ENCODE results near the gene GIGYF2.
"Not testable (repeated sequence)": the region's sequence is repeated elsewhere in the genome, so short reads cannot be mapped to it uniquely, and the experiment has no call there.

GIGYF2 gene

DNA sequence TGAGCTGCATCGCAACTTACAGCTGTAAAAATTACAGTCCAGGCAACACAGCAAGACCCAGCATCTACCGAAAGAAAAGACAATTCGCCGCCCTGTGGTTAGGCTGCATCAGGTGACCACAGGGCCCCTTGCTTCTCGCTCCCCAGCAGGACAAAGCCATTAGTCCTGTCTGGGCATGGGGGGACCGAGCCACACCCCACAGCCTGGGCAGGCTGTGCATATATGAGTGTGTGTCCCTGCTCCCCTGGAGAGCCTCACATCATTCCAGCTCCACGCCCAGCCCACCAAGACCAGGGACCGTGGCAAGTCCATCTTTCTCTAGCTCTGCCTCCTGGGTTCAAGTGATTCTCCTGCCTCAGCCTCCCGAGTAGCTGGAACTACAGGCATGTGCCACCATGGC lies 206.9 kb downstream of the GIGYF2 start:
- intact Hi-C loops (cut with micrococcal nuclease) = no loop called here
- H3K27ac Mint-ChIP-seq = no peak overlapping the region
- H3K4me1 Mint-ChIP-seq (ENCODE audit: low read depth) = peaks cover 5% of the 10 kb centered on the region
- no peak overlapping the region for H3K4me3 Mint-ChIP-seq
- H3K36me3 Mint-ChIP-seq (ENCODE audit: low read depth) = no peaks in the 10 kb centered on the region
- H3K9me3 Mint-ChIP-seq = no peaks in the 10 kb centered on the region
- H3K27me3 Mint-ChIP-seq = peaks cover 7% of the 10 kb centered on the region

DNA sequence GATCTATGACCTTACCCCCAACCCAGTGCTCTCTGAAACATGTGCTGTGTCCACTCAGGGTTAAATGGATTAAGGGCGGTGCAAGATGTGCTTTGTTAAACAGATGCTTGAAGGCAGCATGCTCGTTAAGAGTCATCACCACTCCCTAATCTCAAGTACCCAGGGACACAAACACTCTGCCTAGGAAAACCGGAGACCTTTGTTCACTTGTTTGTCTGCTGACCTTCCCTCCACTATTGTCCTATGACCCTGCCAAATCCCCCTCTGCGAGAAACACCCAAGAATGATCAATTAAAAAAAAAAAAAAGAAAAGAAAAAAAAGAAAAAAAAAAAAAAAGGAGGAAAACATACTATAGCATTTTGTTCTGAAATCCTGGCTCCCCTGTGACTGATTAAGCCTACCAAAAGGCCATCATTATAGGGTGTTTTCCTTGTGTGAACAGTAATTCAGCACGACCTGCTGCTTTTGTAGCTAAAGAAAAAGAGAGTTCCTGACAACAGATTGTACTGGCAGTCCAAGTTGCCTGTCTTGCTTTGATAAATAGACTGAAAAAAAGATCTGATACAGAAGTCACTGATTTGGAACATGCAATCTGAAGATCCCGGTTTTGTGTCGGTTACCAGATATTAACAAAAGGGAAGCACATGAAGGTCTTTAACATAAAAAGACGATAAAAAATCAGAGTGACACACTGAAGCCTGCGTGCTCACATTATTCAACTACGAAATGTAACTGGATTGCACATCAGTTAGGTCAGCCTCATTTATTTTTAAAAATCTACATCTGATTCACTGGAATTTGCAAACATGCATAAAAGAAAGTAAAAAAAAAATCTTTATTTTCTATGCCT lies 210.0 kb downstream of the GIGYF2 start:
- H3K4me3 Mint-ChIP-seq; H3K4me1 Mint-ChIP-seq (ENCODE audit: low read depth); intact Hi-C loops (cut with micrococcal nuclease); H3K36me3 Mint-ChIP-seq (ENCODE audit: low read depth); H3K27ac Mint-ChIP-seq: not testable (repeated sequence)
- peaks cover 22% of the 10 kb centered on the region for H3K27me3 Mint-ChIP-seq
- peaks cover 11% of the 10 kb centered on the region for H3K9me3 Mint-ChIP-seq

DNA sequence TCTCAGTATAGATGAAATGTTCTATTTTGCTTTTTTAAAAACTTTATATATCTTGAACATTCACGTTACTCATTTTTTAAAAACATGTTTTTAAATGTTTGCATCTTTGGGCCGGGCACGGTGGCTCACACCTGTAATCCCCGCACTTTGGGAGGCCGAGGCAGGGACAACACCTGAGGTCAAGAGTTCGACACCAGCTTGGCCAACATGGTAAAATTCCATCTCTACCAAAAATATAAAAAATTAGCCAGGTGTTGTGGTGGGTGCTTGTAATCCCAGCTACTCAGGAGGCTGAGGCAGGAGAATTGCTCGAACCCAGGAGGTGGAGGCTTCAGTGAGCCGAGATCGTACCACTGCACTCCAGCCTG lies 210.6 kb downstream of the GIGYF2 start:
- H3K36me3 Mint-ChIP-seq (ENCODE audit: low read depth); H3K4me3 Mint-ChIP-seq; H3K4me1 Mint-ChIP-seq (ENCODE audit: low read depth); intact Hi-C loops (cut with micrococcal nuclease); H3K27ac Mint-ChIP-seq: not testable (repeated sequence)
- H3K27me3 Mint-ChIP-seq = peaks cover 24% of the 10 kb centered on the region
- peaks cover 13% of the 10 kb centered on the region for H3K9me3 Mint-ChIP-seq

DNA sequence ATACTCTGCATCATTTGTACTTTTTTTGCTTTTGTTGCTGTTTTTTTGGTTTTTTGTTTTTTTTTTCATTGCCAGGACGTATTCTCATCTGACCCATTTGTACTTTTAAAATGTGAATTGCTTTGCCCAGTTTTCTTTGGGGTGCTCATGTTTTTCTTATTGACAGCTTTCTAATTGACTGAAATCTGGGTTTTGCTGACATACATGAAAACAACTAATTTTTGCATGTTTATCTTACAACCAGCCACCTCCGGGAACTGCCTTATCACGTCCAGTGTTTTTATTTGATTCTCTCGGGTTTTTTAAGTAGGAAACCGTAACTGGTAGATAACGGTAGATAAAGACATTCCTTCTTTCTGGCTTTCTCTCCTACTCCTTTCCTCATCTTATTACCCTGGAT lies 211.6 kb downstream of the GIGYF2 start:
- H3K4me1 Mint-ChIP-seq (ENCODE audit: low read depth) = no peaks in the 10 kb centered on the region
- H3K27ac Mint-ChIP-seq = no peak overlapping the region
- H3K4me3 Mint-ChIP-seq = no peak overlapping the region
- peaks cover 28% of the 10 kb centered on the region for H3K27me3 Mint-ChIP-seq
- H3K9me3 Mint-ChIP-seq = peaks cover 13% of the 10 kb centered on the region
- intact Hi-C loops (cut with micrococcal nuclease) = no loop called here
- no peaks in the 10 kb centered on the region for H3K36me3 Mint-ChIP-seq (ENCODE audit: low read depth)
